Measurements from ENCODE around the gene PPP1R3E. TPM values are rescaled to one million over a fixed set of nuclear protein-coding genes. Genes with fewer than 3 reads are reported as not detected.

PPP1R3E gene
- total and polyA plus RNA-seq, 12 donors, result 2.3 to 20.6 (median 6.6) TPM

GRCh38 chr14:23297611-23298277 is 4.9 kb downstream of the PPP1R3E start:
- H3K27ac ChIP-seq, result peak overlapping the region in 1 of 10 donors; percentile 98
- TF ChIP-seq CTCF (IDR thresholded peaks at IDR 0.05), result no peak
- no peaks in the 10 kb centered on the region for H3K27me3 ChIP-seq
- H3K4me1 ChIP-seq, result peaks cover 4 to 56% (median 39%) of the 10 kb centered on the region in 9 donors
- peaks cover 0 to 36% (median 0%) of the 10 kb centered on the region in 9 donors for H3K36me3 ChIP-seq
- intact Hi-C loops (cut with DNase I), result loop anchor here in 6 of 10 donors (5.0 to 10.0 kb wide), 3 partner anchors 113 to 175 kb away; partner anchors contain the start of gene SLC7A8 (in 1 of the 6)
- WGBS, 2 donors, result 77 to 79% methylated on average over 7 of the region's 7 CpGs
- ATAC-seq (no peak), DNase-seq (no peak)
- no peak overlapping the region for H3K4me3 ChIP-seq
- no peaks in the 10 kb centered on the region for H3K9me3 ChIP-seq

GRCh38 chr14:23297096-23297495 is 5.6 kb downstream of the PPP1R3E start:
- ATAC-seq (no peak), DNase-seq (no peak)
- intact Hi-C loops (cut with DNase I), result loop anchor here in 6 of 10 donors (5.0 to 10.0 kb wide), 3 partner anchors 112 to 175 kb away; partner anchors contain the start of gene SLC7A8 (in 1 of the 6)
- peaks cover 4 to 51% (median 37%) of the 10 kb centered on the region in 9 donors for H3K4me1 ChIP-seq
- no peaks in the 10 kb centered on the region for H3K27me3 ChIP-seq
- H3K27ac ChIP-seq, result no peak overlapping the region
- TF ChIP-seq CTCF (IDR thresholded peaks at IDR 0.05), result no peak
- H3K9me3 ChIP-seq, result no peaks in the 10 kb centered on the region
- 86 to 90% methylated on average over 7 of the region's 7 CpGs for WGBS, 2 donors
- H3K36me3 ChIP-seq, result peaks cover 0 to 36% (median 0%) of the 10 kb centered on the region in 9 donors
- no peak overlapping the region for H3K4me3 ChIP-seq

- Histone ChIP-seq H3K4me1 (peaks cover 4 to 49% (median 37%) of the 10 kb centered on the region in 9 donors), H3K27ac (peak overlapping the region in 1 of 10 donors; percentile 4), H3K27me3 (no peaks in the 10 kb centered on the region), H3K4me3 (no peak overlapping the region), H3K9me3 (no peaks in the 10 kb centered on the region), H3K36me3 (peaks cover 0 to 36% (median 0%) of the 10 kb centered on the region in 9 donors)
- intact Hi-C loops (cut with DNase I), result loop anchor here in 6 of 10 donors (5.0 to 10.0 kb wide), 3 partner anchors 111 to 174 kb away; partner anchors contain the start of gene SLC7A8 (in 1 of the 6)
- no peak for TF ChIP-seq CTCF (IDR thresholded peaks at IDR 0.05)
- ATAC-seq (no peak), DNase-seq (no peak)
- 86 to 91% methylated on average over 7 of the region's 7 CpGs for WGBS, 2 donors
These were observed 6.5 kb downstream of the PPP1R3E start for GRCh38 chr14:23296012-23296777.

Data from heart right ventricle (tissue), 16 donors.